Suprapubic skin (tissue), 4 donors: Measurements from ENCODE around the gene METTL25. TPM values are rescaled to one million over a fixed set of nuclear protein-coding genes. Genes with fewer than 3 reads are reported as not detected.
"Not testable (repeated sequence)": the region's sequence is repeated elsewhere in the genome, so short reads cannot be mapped to it uniquely, and the experiment has no call there.

Source experiments
- DNase-seq, 2 donors: peaks; one replicate each; pipeline ENCODE4 v3.0.0-alpha.2; 2019; ENCODE audit warnings: low spot score in 2 of 2
- H3K27ac ChIP-seq: fragments of 200-600 bp; sonication (generic); one replicate; pipeline ENCODE4 v1.5.1; 2019
- H3K27me3 ChIP-seq: fragments of 200-600 bp; sonication (generic); one replicate; pipeline ENCODE4 v1.5.1; 2019
- H3K36me3 ChIP-seq: fragments of 200-600 bp; sonication (generic); one replicate; pipeline ENCODE4 v1.5.1; 2019
- H3K4me1 ChIP-seq: fragments of 200-600 bp; sonication (generic); one replicate; pipeline ENCODE4 v1.5.1; 2019
- H3K4me3 ChIP-seq: fragments of 200-600 bp; sonication (generic); one replicate; pipeline ENCODE4 v1.5.1; 2019; ENCODE audit warnings: mild to moderate bottlenecking
- H3K9me3 ChIP-seq: fragments of 200-600 bp; sonication (generic); one replicate; pipeline ENCODE4 v1.5.1; 2019
- EP300 ChIP-seq: sonication (generic); formaldehyde crosslinking; IDR thresholded peaks from one replicate; pipeline ENCODE4 v1.6.1; 2017; ENCODE audit warnings: antibody characterized with exemption
- POLR2A ChIP-seq, 2 donors: fragments of 450-650 bp; IDR thresholded peaks; one replicate each; pipeline ENCODE4 v1.6.1; 2017; ENCODE audit warnings: antibody characterized with exemption in 2 of 2, mild to moderate bottlenecking in 2 of 2, moderate library complexity in 2 of 2
- POLR2AphosphoS5 ChIP-seq, 3 donors: sonication (generic); formaldehyde crosslinking; IDR thresholded peaks; one replicate each; pipeline ENCODE4 v1.6.1; 2017; ENCODE audit warnings: antibody characterized with exemption in 3 of 3
- WGBS: methylation state at CpG from one replicate; pipeline ENCODE4 v1.1.5; 2018; 5-methylcytosine and 5-hydroxymethylcytosine counted together
- total RNA-seq, 4 donors: library from RNA; depleted of rRNA; stranded (reverse); fragments of >200 nt; gene quantifications; one replicate each; pipeline ENCODE4 v1.1.0, GENCODE V29; 2016
- TF ChIP-seq, protein P1 (sequence below), 2 donors: fragments of 200-600 bp in 1 of 2; fragments of 450-650 bp in 1 of 2; sonication (generic) in 1 of 2; IDR thresholded peaks; one replicate each; pipeline ENCODE4 v1.5.1; 2016 to 2019; ENCODE audit warnings: antibody characterized with exemption in 2 of 2, mild to moderate bottlenecking in 1 of 2, moderate library complexity in 1 of 2

The METTL25 gene
- total RNA-seq, 4 donors from 2014 or later = 10.2 to 13.0 (median 11.6) TPM

- peaks cover 16% of the 10 kb centered on the region for H3K36me3 ChIP-seq
- no peaks in the 10 kb centered on the region for H3K9me3 ChIP-seq
- H3K4me1 ChIP-seq = peaks cover 34% of the 10 kb centered on the region
- no peak for DNase-seq
- peak overlapping the region; percentile 96 for H3K27ac ChIP-seq
- H3K4me3 ChIP-seq = peak overlapping the region; percentile 87
- no peaks in the 10 kb centered on the region for H3K27me3 ChIP-seq
- 0% methylated on average over 10 of the region's 10 CpGs for whole genome bisulfite sequencing
- no peak for TF ChIP-seq EP300
These were observed 507 bp upstream of the METTL25 start for GRCh38 chr12:82357845-82358199.

DNA sequence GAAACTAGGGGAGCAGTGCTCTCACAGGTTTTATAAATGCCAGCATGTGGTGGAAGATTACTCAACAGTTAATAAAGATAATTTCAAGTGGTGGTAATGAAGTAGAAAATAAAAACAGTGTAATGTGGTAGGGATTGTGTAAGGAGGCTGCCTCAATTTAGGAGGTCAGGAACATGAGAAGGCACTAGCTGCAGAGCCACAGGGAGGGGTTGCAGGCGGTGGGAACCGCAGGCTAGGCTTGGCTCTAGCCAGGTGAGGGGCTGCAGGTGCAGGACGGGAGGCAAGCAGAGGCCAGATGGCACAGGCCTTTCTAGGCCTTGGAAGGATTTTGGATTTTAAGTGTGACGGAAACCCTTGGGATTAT, 768 bp downstream of the METTL25 start:
- Histone ChIP-seq H3K4me1 (peaks cover 34% of the 10 kb centered on the region), H3K9me3 (no peaks in the 10 kb centered on the region), H3K36me3 (peaks cover 7% of the 10 kb centered on the region), H3K4me3 (peak overlapping the region; percentile 87), H3K27ac (peak overlapping the region; percentile 96), H3K27me3 (no peaks in the 10 kb centered on the region)
- TF ChIP-seq EP300 = no peak
- TF ChIP-seq POLR2AphosphoS5 (IDR thresholded peaks at IDR 0.05) = no peak
- TF ChIP-seq, protein P1, sequence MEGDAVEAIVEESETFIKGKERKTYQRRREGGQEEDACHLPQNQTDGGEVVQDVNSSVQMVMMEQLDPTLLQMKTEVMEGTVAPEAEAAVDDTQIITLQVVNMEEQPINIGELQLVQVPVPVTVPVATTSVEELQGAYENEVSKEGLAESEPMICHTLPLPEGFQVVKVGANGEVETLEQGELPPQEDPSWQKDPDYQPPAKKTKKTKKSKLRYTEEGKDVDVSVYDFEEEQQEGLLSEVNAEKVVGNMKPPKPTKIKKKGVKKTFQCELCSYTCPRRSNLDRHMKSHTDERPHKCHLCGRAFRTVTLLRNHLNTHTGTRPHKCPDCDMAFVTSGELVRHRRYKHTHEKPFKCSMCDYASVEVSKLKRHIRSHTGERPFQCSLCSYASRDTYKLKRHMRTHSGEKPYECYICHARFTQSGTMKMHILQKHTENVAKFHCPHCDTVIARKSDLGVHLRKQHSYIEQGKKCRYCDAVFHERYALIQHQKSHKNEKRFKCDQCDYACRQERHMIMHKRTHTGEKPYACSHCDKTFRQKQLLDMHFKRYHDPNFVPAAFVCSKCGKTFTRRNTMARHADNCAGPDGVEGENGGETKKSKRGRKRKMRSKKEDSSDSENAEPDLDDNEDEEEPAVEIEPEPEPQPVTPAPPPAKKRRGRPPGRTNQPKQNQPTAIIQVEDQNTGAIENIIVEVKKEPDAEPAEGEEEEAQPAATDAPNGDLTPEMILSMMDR (IDR thresholded peaks at IDR 0.05) = no peak
- no peak for TF ChIP-seq POLR2A (IDR thresholded peaks at IDR 0.05)
- DNase-seq = no peak
- 7% methylated on average over 4 of the region's 4 CpGs for WGBS

DNA sequence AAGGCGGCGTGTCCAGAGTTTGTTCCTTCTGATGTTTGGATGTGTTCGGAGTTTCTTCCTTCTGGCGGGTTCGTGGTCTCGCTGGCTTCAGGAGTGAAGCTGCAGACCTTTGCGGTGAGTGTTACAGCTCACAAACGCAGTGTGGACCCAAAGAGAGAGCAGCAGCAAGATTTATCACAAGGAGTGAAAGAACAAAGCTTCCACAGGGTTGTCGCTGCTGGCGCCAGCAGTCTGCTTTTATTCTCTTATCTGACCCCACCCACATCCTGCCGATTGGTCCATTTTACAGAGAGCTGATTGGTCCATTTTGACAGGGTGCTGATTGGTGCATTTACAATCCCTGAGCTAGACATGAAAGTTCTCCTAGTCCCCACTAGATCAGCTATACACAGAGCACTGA, 2.5 kb downstream of the METTL25 start:
- H3K27me3 ChIP-seq, DNase-seq, H3K36me3 ChIP-seq, H3K27ac ChIP-seq, H3K9me3 ChIP-seq, H3K4me3 ChIP-seq: not testable (repeated sequence)
- 97% methylated on average over 11 of the region's 11 CpGs for WGBS
- peaks cover 32% of the 10 kb centered on the region for H3K4me1 ChIP-seq

DNA sequence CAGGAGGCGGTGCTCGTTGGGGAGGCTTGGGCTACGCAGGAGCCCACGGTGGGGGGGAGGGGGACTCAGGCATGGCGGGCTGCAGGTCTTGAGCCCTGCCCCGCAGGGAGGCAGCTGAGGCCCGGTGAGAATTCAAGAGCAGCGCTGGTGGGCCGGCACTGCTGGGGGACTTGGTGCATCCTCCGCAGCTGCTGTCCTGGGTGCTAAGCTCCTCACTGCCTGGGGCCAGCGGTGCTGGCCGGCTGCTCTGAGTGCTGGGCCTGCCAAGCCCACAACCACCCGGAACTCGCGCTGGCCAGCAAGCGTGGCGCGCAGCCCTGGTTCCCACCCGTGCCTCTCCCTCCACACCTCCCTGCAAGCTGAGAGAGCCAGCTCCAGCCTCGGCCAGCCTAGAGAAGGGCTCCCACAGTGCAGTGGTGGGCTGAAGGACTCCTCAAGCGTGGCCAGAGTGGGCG, 3.2 kb downstream of the METTL25 start:
- 95% methylated on average over 7 of the region's 22 CpGs for WGBS
- DNase-seq = no peak
- TF ChIP-seq POLR2AphosphoS5 (IDR thresholded peaks at IDR 0.05) = no peak
- no peak for TF ChIP-seq EP300
- TF ChIP-seq POLR2A (IDR thresholded peaks at IDR 0.05) = no peak
- TF ChIP-seq, protein P1 (IDR thresholded peaks at IDR 0.05) = no peak
- H3K4me3 ChIP-seq = no peak overlapping the region
- H3K4me1 ChIP-seq = peaks cover 25% of the 10 kb centered on the region
- no peak overlapping the region for H3K27ac ChIP-seq
- H3K9me3 ChIP-seq = no peaks in the 10 kb centered on the region
- no peaks in the 10 kb centered on the region for H3K36me3 ChIP-seq
- no peaks in the 10 kb centered on the region for H3K27me3 ChIP-seq

GRCh38 chr12:82363990-82364389, 5.7 kb downstream of the METTL25 start:
- no peak for DNase-seq

DNA sequence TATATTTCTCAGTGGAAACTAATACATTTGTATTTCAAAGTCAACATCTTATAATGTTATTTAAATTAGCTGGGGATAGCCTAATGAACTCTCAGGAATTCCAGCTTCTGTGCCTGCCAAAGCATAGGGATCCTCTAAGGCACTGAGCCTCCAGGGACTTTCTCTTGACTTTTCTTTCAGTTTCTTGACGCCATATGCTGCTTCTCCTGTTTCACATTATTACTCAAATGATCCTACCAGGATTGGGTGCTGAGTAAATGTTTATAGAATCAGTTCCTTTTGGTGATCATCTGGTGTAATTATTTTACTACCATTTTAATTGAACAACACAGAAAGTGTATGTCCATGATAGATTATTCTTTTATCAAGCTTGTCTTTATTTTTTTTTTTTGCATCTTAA, 7.9 kb downstream of the METTL25 start:
- Histone ChIP-seq H3K36me3 (no peaks in the 10 kb centered on the region), H3K27ac (no peak overlapping the region), H3K27me3 (no peaks in the 10 kb centered on the region), H3K9me3 (no peaks in the 10 kb centered on the region), H3K4me3 (no peak overlapping the region), H3K4me1 (no peaks in the 10 kb centered on the region)
- DNase-seq = no peak
- TF ChIP-seq POLR2A (IDR thresholded peaks at IDR 0.05) (no peak), POLR2AphosphoS5 (IDR thresholded peaks at IDR 0.05) (no peak), EP300 (no peak)
- TF ChIP-seq, protein P1 (IDR thresholded peaks at IDR 0.05) = no peak
- 45% methylated on average over 1 of the region's 1 CpG for WGBS

More at GRCh38 chr12:82363990-82364389, 5.7 kb downstream of the METTL25 start:
- H3K4me3 ChIP-seq = no peak overlapping the region
- WGBS = 69% methylated on average over 4 of the region's 4 CpGs
- H3K36me3 ChIP-seq = no peaks in the 10 kb centered on the region
- no peaks in the 10 kb centered on the region for H3K9me3 ChIP-seq
- no peak overlapping the region for H3K27ac ChIP-seq
- H3K27me3 ChIP-seq = no peaks in the 10 kb centered on the region
- TF ChIP-seq POLR2A (IDR thresholded peaks at IDR 0.05) (no peak), POLR2AphosphoS5 (IDR thresholded peaks at IDR 0.05) (no peak), EP300 (no peak)
- TF ChIP-seq, protein P1 (IDR thresholded peaks at IDR 0.05) = no peak
- H3K4me1 ChIP-seq = peaks cover 14% of the 10 kb centered on the region
